ENCODE data around the gene VMP1. TPM values are rescaled to one million over a fixed set of nuclear protein-coding genes. Genes with fewer than 3 reads are reported as not detected.

The VMP1 gene
- total RNA-seq, 1 donor from 2014 or later = 62.6 TPM

- no peak for DNase-seq (ENCODE audit: low read depth, low spot score)
- H3K4me3 Mint-ChIP-seq = no peak overlapping the region
- H3K27ac Mint-ChIP-seq (ENCODE audit: unreplicated experiment) = no peak overlapping the region
- H3K4me1 Mint-ChIP-seq = peaks cover 11% of the 10 kb centered on the region
- TF ChIP-seq CTCF (conservative IDR thresholded peaks at IDR 0.05) = no peak
- H3K9me3 Mint-ChIP-seq = peaks cover 4% of the 10 kb centered on the region
- H3K36me3 Mint-ChIP-seq (ENCODE audit: low read depth) = peaks cover 13% of the 10 kb centered on the region
- H3K27me3 Mint-ChIP-seq (ENCODE audit: low read depth) = no peaks in the 10 kb centered on the region
Observed at GRCh38 chr17:59762049-59762823, 54.8 kb downstream of the VMP1 start.

GRCh38 chr17:59762824-59763374, 55.4 kb downstream of the VMP1 start:
- no peak overlapping the region for H3K27ac Mint-ChIP-seq (ENCODE audit: unreplicated experiment)
- H3K4me1 Mint-ChIP-seq = peaks cover 11% of the 10 kb centered on the region
- TF ChIP-seq CTCF (conservative IDR thresholded peaks at IDR 0.05) = no peak
- no peak overlapping the region for H3K4me3 Mint-ChIP-seq
- DNase-seq (ENCODE audit: low read depth, low spot score) = no peak
- peaks cover 4% of the 10 kb centered on the region for H3K9me3 Mint-ChIP-seq
- peaks cover 13% of the 10 kb centered on the region for H3K36me3 Mint-ChIP-seq (ENCODE audit: low read depth)
- H3K27me3 Mint-ChIP-seq (ENCODE audit: low read depth) = no peaks in the 10 kb centered on the region

GRCh38 chr17:59763861-59764260, 56.4 kb downstream of the VMP1 start:
- peaks cover 11% of the 10 kb centered on the region for H3K4me1 Mint-ChIP-seq
- peaks cover 4% of the 10 kb centered on the region for H3K9me3 Mint-ChIP-seq

GRCh38 chr17:59764292-59764741, 56.9 kb downstream of the VMP1 start:
- Mint-ChIP-seq H3K4me1 (peaks cover 11% of the 10 kb centered on the region), H3K9me3 (peaks cover 3% of the 10 kb centered on the region), H3K27ac (ENCODE audit: unreplicated experiment) (no peak overlapping the region), H3K4me3 (no peak overlapping the region), H3K27me3 (ENCODE audit: low read depth) (no peaks in the 10 kb centered on the region), H3K36me3 (ENCODE audit: low read depth) (peaks cover 9% of the 10 kb centered on the region)
- DNase-seq (ENCODE audit: low read depth, low spot score) = no peak
- no peak for TF ChIP-seq CTCF (conservative IDR thresholded peaks at IDR 0.05)

More at GRCh38 chr17:59763861-59764260, 56.4 kb downstream of the VMP1 start:
- Mint-ChIP-seq H3K36me3 (ENCODE audit: low read depth) (peaks cover 10% of the 10 kb centered on the region), H3K27me3 (ENCODE audit: low read depth) (no peaks in the 10 kb centered on the region), H3K4me3 (no peak overlapping the region), H3K27ac (ENCODE audit: unreplicated experiment) (no peak overlapping the region)
- DNase-seq (ENCODE audit: low read depth, low spot score) = no peak
- no peak for TF ChIP-seq CTCF (conservative IDR thresholded peaks at IDR 0.05)

GRCh38 chr17:59765038-59765437, 57.6 kb downstream of the VMP1 start:
- no peak overlapping the region for H3K4me3 Mint-ChIP-seq
- no peak for DNase-seq (ENCODE audit: low read depth, low spot score)
- H3K27ac Mint-ChIP-seq (ENCODE audit: unreplicated experiment) = no peak overlapping the region
- peaks cover 11% of the 10 kb centered on the region for H3K4me1 Mint-ChIP-seq
- TF ChIP-seq CTCF (conservative IDR thresholded peaks at IDR 0.05) = no peak
- H3K36me3 Mint-ChIP-seq (ENCODE audit: low read depth) = peaks cover 6% of the 10 kb centered on the region
- H3K27me3 Mint-ChIP-seq (ENCODE audit: low read depth) = no peaks in the 10 kb centered on the region
- H3K9me3 Mint-ChIP-seq = no peaks in the 10 kb centered on the region

Measured in neural crest cell (in vitro differentiated cells).